Measurements from ENCODE around the gene GLI1. TPM values are rescaled to one million over a fixed set of nuclear protein-coding genes. Genes with fewer than 3 reads are reported as not detected.
"Not testable (repeated sequence)": the region's sequence is repeated elsewhere in the genome, so short reads cannot be mapped to it uniquely, and the experiment has no call there.

Gene GLI1
- total and polyA plus RNA-seq, 11 donors: 0.08 to 2.6 (median 0.83) TPM

GRCh38 chr12:57516617-57517153, 57.1 kb downstream of the GLI1 start:
- Histone ChIP-seq H3K4me1 (peaks cover 0 to 61% (median 35%) of the 10 kb centered on the region in 12 donors), H3K4me3 (no peak overlapping the region), H3K36me3 (peaks cover 3 to 74% (median 62%) of the 10 kb centered on the region in 9 donors), H3K27me3 (no peaks in the 10 kb centered on the region), H3K9me3 (no peaks in the 10 kb centered on the region), H3K27ac (peak overlapping the region in 9 of 12 donors; percentile 36 to 99 (median 94))
- DNase-seq (no peak), ATAC-seq (no peak)
- no peak for TF ChIP-seq CTCF (IDR thresholded peaks at IDR 0.05)
- no peak for TF ChIP-seq POLR2A (IDR thresholded peaks at IDR 0.05)
- intact Hi-C loops (cut with DNase I): loop anchor here in 1 of 10 donors (5.0 kb wide), 1 partner anchor 829 kb away; the partner anchor contains the start of gene PTGES3
- WGBS, 4 donors: 73 to 84% (median 78%) methylated on average over 11 of the region's 11 CpGs

GRCh38 chr12:57517187-57517586, 57.6 kb downstream of the GLI1 start:
- peak overlapping the region in 10 of 12 donors; percentile 36 to 100 (median 94) for H3K27ac ChIP-seq

GRCh38 chr12:57517718-57518117, 58.1 kb downstream of the GLI1 start:
- intact Hi-C loops (cut with DNase I): loop anchor here in 1 of 10 donors (5.0 kb wide), 1 partner anchor 830 kb away; the partner anchor contains the start of gene PTGES3
- 77 to 83% (median 79%) methylated on average over 10 of the region's 10 CpGs for WGBS, 4 donors
- H3K27me3 ChIP-seq, H3K9me3 ChIP-seq, ATAC-seq, DNase-seq: not testable (repeated sequence)
- Histone ChIP-seq H3K27ac (peak overlapping the region in 11 of 12 donors; percentile 37 to 100 (median 95)), H3K4me3 (peak overlapping the region in 9 of 12 donors; percentile 71 to 99 (median 80)), H3K4me1 (peaks cover 0 to 67% (median 41%) of the 10 kb centered on the region in 12 donors), H3K36me3 (peaks cover 1 to 64% (median 51%) of the 10 kb centered on the region in 9 donors)

More at GRCh38 chr12:57517187-57517586, 57.6 kb downstream of the GLI1 start:
- no peak for TF ChIP-seq CTCF (IDR thresholded peaks at IDR 0.05)
- no peak for TF ChIP-seq POLR2A (IDR thresholded peaks at IDR 0.05)
- Histone ChIP-seq H3K4me1 (peaks cover 0 to 66% (median 40%) of the 10 kb centered on the region in 12 donors), H3K9me3 (no peaks in the 10 kb centered on the region), H3K27me3 (no peaks in the 10 kb centered on the region), H3K36me3 (peaks cover 3 to 69% (median 57%) of the 10 kb centered on the region in 9 donors), H3K4me3 (peak overlapping the region in 4 of 12 donors; percentile 75 to 99 (median 87))
- intact Hi-C loops (cut with DNase I): loop anchor here in 1 of 10 donors (5.0 kb wide), 1 partner anchor 830 kb away; the partner anchor contains the start of gene PTGES3
- WGBS, 4 donors: 18 to 69% (median 45%) methylated on average over 1 of the region's 1 CpG
- ATAC-seq (no peak), DNase-seq (peak in 1 of 5 donors; percentile 39)

- no peaks in the 10 kb centered on the region for H3K9me3 ChIP-seq
- peaks cover 0 to 58% (median 45%) of the 10 kb centered on the region in 9 donors for H3K36me3 ChIP-seq
- H3K27me3 ChIP-seq: no peaks in the 10 kb centered on the region
- H3K4me3 ChIP-seq: peak overlapping the region; percentile 64 to 99 (median 77)
- WGBS, 4 donors: 41 to 52% (median 44%) methylated on average over 8 of the region's 8 CpGs
- TF ChIP-seq POLR2A (IDR thresholded peaks at IDR 0.05) (no peak), CTCF (IDR thresholded peaks at IDR 0.05) (no peak)
- DNase-seq (no peak), ATAC-seq (no peak)
- peaks cover 0 to 68% (median 42%) of the 10 kb centered on the region in 12 donors for H3K4me1 ChIP-seq
- H3K27ac ChIP-seq: peak overlapping the region; percentile 59 to 100 (median 96)
- intact Hi-C loops (cut with DNase I): loop anchor here in 1 of 10 donors (5.0 kb wide), 1 partner anchor 831 kb away; the partner anchor contains the start of gene PTGES3
Measured at GRCh38 chr12:57518176-57518919, 58.8 kb downstream of the GLI1 start.
